Neural progenitor cell (in vitro differentiated cells): ENCODE data around the gene ELP1. TPM values are rescaled to one million over a fixed set of nuclear protein-coding genes. Genes with fewer than 3 reads are reported as not detected.
"Not testable (repeated sequence)": the region's sequence is repeated elsewhere in the genome, so short reads cannot be mapped to it uniquely, and the experiment has no call there.

Source experiments
- DNase-seq: peaks from one replicate; pipeline ENCODE4 v3.0.0-alpha.2; 2016; ENCODE audit warnings: low spot score
- H2AFZ ChIP-seq: fragments of 200-600 bp; sonication (generic); replicated peaks from 2 replicates; pipeline ENCODE4 v1.6.1; 2016; ENCODE audit warnings: antibody characterized with exemption
- H3F3A ChIP-seq: fragments of 200-600 bp; sonication (generic); 2 replicates; pipeline ENCODE4 v1.6.1; 2016; ENCODE audit warnings: antibody characterized with exemption, low read depth
- H3K27ac ChIP-seq: fragments of 200-600 bp; sonication (generic); 2 replicates; pipeline ENCODE4 v1.5.1; 2016; ENCODE audit warnings: mild to moderate bottlenecking
- H3K27me3 ChIP-seq: fragments of 200-600 bp; sonication (generic); 2 replicates; pipeline ENCODE4 v1.6.1; 2016; ENCODE audit warnings: mild to moderate bottlenecking, moderate library complexity
- H3K36me3 ChIP-seq: fragments of 200-600 bp; sonication (generic); 2 replicates; pipeline ENCODE4 v1.5.1; 2016
- H3K4me1 ChIP-seq: fragments of 200-600 bp; sonication (generic); 2 replicates; pipeline ENCODE4 v1.6.1; 2016; ENCODE audit warnings: mixed run types
- H3K4me2 ChIP-seq: fragments of 200-600 bp; sonication (generic); 2 replicates; pipeline ENCODE4 v1.6.1; 2016
- H3K4me3 ChIP-seq: fragments of 200-600 bp; sonication (generic); 2 replicates; pipeline ENCODE4 v1.5.1; 2016
- H3K79me2 ChIP-seq: fragments of 200-600 bp; sonication (generic); 2 replicates; pipeline ENCODE4 v1.6.1; 2016; ENCODE audit warnings: low read depth
- H3K9ac ChIP-seq: fragments of 200-600 bp; sonication (generic); 2 replicates; pipeline ENCODE4 v1.6.1; 2016
- H3K9me3 ChIP-seq: fragments of 200-600 bp; sonication (generic); 2 replicates; pipeline ENCODE4 v1.5.1; 2016; ENCODE audit warnings: low read depth
- H4K20me1 ChIP-seq: fragments of 200-600 bp; sonication (generic); 2 replicates; pipeline ENCODE4 v1.6.1; 2016; ENCODE audit warnings: low read depth
- H3K27ac Mint-ChIP-seq: 3 replicates; pipeline ENCODE4 v1.8.0; 2021; ENCODE audit warnings: mixed read lengths
- H3K27me3 Mint-ChIP-seq: 2 replicates; pipeline ENCODE4 v1.8.0; 2022; ENCODE audit warnings: low read depth, mild to moderate bottlenecking, inconsistent platforms, moderate library complexity, mixed read lengths; ENCODE audit not compliant: insufficient read depth
- H3K36me3 Mint-ChIP-seq: 3 replicates; pipeline ENCODE4 v1.8.0; 2021; ENCODE audit warnings: mixed read lengths
- H3K4me1 Mint-ChIP-seq: 3 replicates; pipeline ENCODE4 v1.8.0; 2021; ENCODE audit warnings: mixed read lengths
- H3K4me3 Mint-ChIP-seq: 3 replicates; pipeline ENCODE4 v1.8.0; 2021; ENCODE audit warnings: mild to moderate bottlenecking, moderate library complexity, mixed read lengths
- H3K9me3 Mint-ChIP-seq: 3 replicates; pipeline ENCODE4 v1.8.0; 2020; ENCODE audit warnings: mixed read lengths
- EZH2 ChIP-seq: fragments of 200-600 bp; sonication (generic); IDR thresholded peaks from 2 replicates; pipeline ENCODE4 v1.6.1; 2017; ENCODE audit warnings: antibody characterized with exemption, mild to moderate bottlenecking, moderate library complexity
- EZH2phosphoT487 ChIP-seq: fragments of 200-600 bp; sonication (generic); IDR thresholded peaks from 2 replicates; pipeline ENCODE4 v1.6.1; 2017; ENCODE audit warnings: antibody characterized with exemption
- total RNA-seq: library from RNA; depleted of rRNA; stranded (reverse); fragments of >200 nt; gene quantifications from 2 replicates; pipeline ENCODE4 v1.2.3, GENCODE V29; 2015; ENCODE audit warnings: low replicate concordance
- TF ChIP-seq, protein P1 (sequence below): fragments of 200-600 bp; sonication (generic); IDR thresholded peaks from 2 replicates; pipeline ENCODE4 v1.5.1; 2017; ENCODE audit warnings: antibody characterized with exemption, mild to moderate bottlenecking

The ELP1 gene
- total RNA-seq, 1 donor from 2014 or later: 97.2 TPM

DNA sequence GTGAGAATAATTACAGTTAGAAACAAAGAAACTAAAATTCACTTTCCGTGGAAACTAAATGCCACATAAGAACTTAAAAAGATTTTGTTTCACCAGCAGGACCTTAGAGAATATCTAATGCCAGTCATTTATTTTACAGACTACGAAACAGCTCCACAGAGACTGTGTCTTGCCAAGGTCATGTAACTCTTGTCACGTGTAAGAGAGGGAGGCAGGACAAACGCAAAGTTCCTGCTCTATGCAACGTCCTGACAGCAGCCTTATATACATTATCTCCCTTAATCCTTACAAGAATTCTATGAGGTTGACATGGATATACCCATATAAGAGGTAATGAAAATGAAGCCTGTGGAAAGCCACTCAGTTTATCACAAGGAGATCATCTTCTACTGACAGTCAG lies 40.0 kb upstream of the ELP1 start:
- Mint-ChIP-seq H3K9me3 (no peaks in the 10 kb centered on the region), H3K4me3 (no peak overlapping the region), H3K27ac (no peak overlapping the region), H3K4me1 (no peaks in the 10 kb centered on the region), H3K36me3 (peaks cover 29% of the 10 kb centered on the region), H3K27me3 (no peaks in the 10 kb centered on the region)
- no peaks in the 10 kb centered on the region for H3F3A ChIP-seq
- no peak overlapping the region for H3K4me2 ChIP-seq
- no peak for TF ChIP-seq EZH2
- TF ChIP-seq EZH2phosphoT487: no peak
- TF ChIP-seq, protein P1, sequence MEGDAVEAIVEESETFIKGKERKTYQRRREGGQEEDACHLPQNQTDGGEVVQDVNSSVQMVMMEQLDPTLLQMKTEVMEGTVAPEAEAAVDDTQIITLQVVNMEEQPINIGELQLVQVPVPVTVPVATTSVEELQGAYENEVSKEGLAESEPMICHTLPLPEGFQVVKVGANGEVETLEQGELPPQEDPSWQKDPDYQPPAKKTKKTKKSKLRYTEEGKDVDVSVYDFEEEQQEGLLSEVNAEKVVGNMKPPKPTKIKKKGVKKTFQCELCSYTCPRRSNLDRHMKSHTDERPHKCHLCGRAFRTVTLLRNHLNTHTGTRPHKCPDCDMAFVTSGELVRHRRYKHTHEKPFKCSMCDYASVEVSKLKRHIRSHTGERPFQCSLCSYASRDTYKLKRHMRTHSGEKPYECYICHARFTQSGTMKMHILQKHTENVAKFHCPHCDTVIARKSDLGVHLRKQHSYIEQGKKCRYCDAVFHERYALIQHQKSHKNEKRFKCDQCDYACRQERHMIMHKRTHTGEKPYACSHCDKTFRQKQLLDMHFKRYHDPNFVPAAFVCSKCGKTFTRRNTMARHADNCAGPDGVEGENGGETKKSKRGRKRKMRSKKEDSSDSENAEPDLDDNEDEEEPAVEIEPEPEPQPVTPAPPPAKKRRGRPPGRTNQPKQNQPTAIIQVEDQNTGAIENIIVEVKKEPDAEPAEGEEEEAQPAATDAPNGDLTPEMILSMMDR: no peak
- no peak overlapping the region for H3K27ac ChIP-seq
- H3K36me3 ChIP-seq: peaks cover 12% of the 10 kb centered on the region
- H3K4me3 ChIP-seq: no peak overlapping the region
- no peaks in the 10 kb centered on the region for H3K9me3 ChIP-seq
- no peaks in the 10 kb centered on the region for H3K27me3 ChIP-seq
- H3K79me2 ChIP-seq: no peaks in the 10 kb centered on the region
- H3K9ac ChIP-seq: no peak overlapping the region
- H2AFZ ChIP-seq: no peak overlapping the region
- no peaks in the 10 kb centered on the region for H3K4me1 ChIP-seq
- no peaks in the 10 kb centered on the region for H4K20me1 ChIP-seq
- DNase-seq: no peak

DNA sequence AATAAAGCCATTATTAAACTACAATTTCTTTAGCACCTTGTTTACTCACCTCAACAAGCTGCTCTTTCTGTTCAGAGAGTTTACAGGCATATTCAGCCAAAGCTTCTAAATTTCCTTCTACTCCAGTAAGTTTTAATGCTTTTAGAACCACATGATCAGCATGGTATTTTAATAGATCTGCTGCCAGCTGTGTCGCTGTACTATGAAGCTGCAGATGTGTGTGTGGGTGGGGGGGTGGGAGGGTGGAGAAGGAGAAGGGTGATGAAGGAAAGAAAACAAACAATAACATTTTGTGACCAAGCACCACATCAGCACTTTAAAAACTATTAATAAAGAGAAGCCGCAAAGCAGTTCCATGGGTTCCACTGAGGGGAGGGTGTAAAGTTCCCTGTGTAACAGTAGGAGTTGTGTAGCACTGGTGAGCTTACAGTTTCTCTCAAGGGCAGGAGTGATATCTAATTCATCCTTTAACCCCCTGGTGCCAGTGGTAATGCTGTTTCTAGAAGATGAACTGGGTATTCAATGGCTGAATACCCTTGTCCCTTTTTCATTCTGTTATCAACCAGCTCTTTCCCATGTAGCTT lies 38.8 kb upstream of the ELP1 start:
- Histone ChIP-seq H3K79me2 (no peaks in the 10 kb centered on the region), H3K27me3 (no peaks in the 10 kb centered on the region), H4K20me1 (no peaks in the 10 kb centered on the region), H3K9me3 (no peaks in the 10 kb centered on the region), H3K9ac (no peak overlapping the region), H3F3A (no peaks in the 10 kb centered on the region), H3K27ac (no peak overlapping the region), H3K36me3 (peaks cover 8% of the 10 kb centered on the region), H3K4me3 (no peak overlapping the region), H3K4me1 (no peaks in the 10 kb centered on the region), H3K4me2 (no peak overlapping the region), H2AFZ (no peak overlapping the region)
- H3K4me3 Mint-ChIP-seq: no peak overlapping the region
- no peak for DNase-seq
- H3K27me3 Mint-ChIP-seq: no peaks in the 10 kb centered on the region
- no peaks in the 10 kb centered on the region for H3K9me3 Mint-ChIP-seq
- no peaks in the 10 kb centered on the region for H3K4me1 Mint-ChIP-seq
- no peak for TF ChIP-seq EZH2
- TF ChIP-seq EZH2phosphoT487: no peak
- TF ChIP-seq, protein P1: no peak
- peaks cover 22% of the 10 kb centered on the region for H3K36me3 Mint-ChIP-seq
- no peak overlapping the region for H3K27ac Mint-ChIP-seq

DNA sequence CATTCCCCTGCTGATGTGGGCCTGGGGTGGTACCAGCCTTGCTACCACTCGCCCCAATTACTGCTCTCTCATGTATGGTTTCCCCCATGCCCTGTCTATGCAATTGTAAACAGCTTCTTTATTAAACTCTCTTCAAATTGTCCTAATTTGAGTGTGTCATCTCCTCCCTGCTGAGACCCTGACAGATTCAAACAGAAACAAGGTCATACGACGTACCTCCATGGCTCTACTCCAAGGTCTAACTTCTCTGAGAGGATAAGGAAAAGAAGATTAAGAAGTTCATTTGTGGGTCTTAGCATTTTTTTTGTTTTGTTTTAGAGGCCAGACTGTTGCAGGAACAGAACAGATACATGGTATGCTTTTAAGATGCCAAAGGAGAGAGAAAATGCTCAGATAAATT lies 38.3 kb upstream of the ELP1 start:
- TF ChIP-seq, protein P1: no peak
- TF ChIP-seq EZH2phosphoT487 (no peak), EZH2 (no peak)

DNA sequence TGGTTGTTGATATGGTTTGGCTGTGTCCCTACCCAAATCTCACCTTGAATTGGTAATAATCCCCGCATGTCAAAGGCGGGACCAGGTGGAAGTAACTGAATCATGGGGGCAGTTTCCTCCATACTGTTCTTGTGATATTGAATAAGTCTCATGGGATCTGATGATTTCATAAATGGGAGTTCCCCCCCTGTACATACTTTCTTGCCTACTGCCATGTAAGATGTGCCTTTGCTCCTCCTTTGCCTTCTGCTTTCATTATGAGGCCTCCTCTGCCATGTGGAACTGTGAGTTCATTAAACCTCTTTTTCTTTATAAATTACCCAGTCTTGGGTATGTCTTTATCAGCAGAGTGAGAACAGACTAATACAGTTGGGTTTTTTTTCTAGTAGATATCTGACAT lies 37.5 kb upstream of the ELP1 start:
- H3K27ac Mint-ChIP-seq, H3K9me3 Mint-ChIP-seq, H3K4me3 Mint-ChIP-seq: not testable (repeated sequence)

More for the DNA sequence above, 38.3 kb upstream of the ELP1 start:
- Histone ChIP-seq H3K79me2 (no peaks in the 10 kb centered on the region), H4K20me1 (no peaks in the 10 kb centered on the region), H3F3A (no peaks in the 10 kb centered on the region), H3K9me3 (no peaks in the 10 kb centered on the region), H2AFZ (no peak overlapping the region), H3K9ac (no peak overlapping the region), H3K4me2 (no peak overlapping the region), H3K36me3 (peaks cover 7% of the 10 kb centered on the region), H3K4me1 (no peaks in the 10 kb centered on the region), H3K27me3 (no peaks in the 10 kb centered on the region), H3K4me3 (no peak overlapping the region), H3K27ac (no peak overlapping the region)
- no peaks in the 10 kb centered on the region for H3K4me1 Mint-ChIP-seq
- no peak overlapping the region for H3K27ac Mint-ChIP-seq
- H3K36me3 Mint-ChIP-seq: peaks cover 22% of the 10 kb centered on the region
- no peak overlapping the region for H3K4me3 Mint-ChIP-seq
- DNase-seq: no peak
- no peaks in the 10 kb centered on the region for H3K9me3 Mint-ChIP-seq
- H3K27me3 Mint-ChIP-seq: no peaks in the 10 kb centered on the region

More for the DNA sequence above, 37.5 kb upstream of the ELP1 start:
- H2AFZ ChIP-seq, H3K9me3 ChIP-seq, H3K4me3 ChIP-seq, H3K9ac ChIP-seq, H3K79me2 ChIP-seq, H3K36me3 ChIP-seq, H3F3A ChIP-seq, H3K4me2 ChIP-seq, H3K27me3 ChIP-seq, H3K27ac ChIP-seq, H3K4me1 ChIP-seq, H3K4me1 Mint-ChIP-seq, DNase-seq, H3K27me3 Mint-ChIP-seq, H4K20me1 ChIP-seq: not testable (repeated sequence)
- H3K36me3 Mint-ChIP-seq: peaks cover 22% of the 10 kb centered on the region
